ENCODE measurements around the gene SIGLEC8.

DNA sequence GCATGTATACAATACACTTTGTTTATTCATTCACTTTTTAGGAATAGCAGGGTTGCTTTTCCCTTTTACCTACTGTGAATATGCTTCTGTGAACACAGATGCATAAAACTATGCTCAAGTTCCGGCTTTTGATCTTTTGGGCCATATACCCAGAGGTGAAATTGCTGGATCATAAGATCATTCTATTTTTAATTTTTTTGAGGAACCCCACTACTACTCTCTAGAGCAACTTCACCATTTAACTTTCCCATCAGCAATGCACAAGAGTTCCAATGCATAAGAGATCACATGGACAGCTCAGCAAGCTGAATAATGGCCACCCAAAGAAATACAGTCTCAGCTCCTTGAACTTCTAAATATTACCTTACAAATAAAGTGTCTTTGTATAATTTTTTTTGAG, 23.8 kb downstream of the SIGLEC8 start:
- TF ChIP-seq GABPA (IDR thresholded peaks at IDR 0.05; ENCODE audit: borderline replicate concordance, insufficient read depth, low read length) (no peak), JUND (IDR thresholded peaks at IDR 0.05; ENCODE audit: low read length) (no peak), RBBP5 (IDR thresholded peaks at IDR 0.05; ENCODE audit: borderline replicate concordance, low read depth, low read length) (no peak), EGR1 (IDR thresholded peaks at IDR 0.05; ENCODE audit: borderline replicate concordance, low read depth, low read length) (no peak), POLR2A (IDR thresholded peaks at IDR 0.05; ENCODE audit: control extremely low read depth in 1 of 2, low read depth in 2 of 2, low read length in 2 of 2) (no peak), EZH2 (IDR thresholded peaks at IDR 0.05; ENCODE audit: low read depth, low read length, severe bottlenecking) (no peak), RAD21 (IDR thresholded peaks at IDR 0.05 in 1 of 2, conservative IDR thresholded peaks at IDR 0.05 in 1 of 2; ENCODE audit: low read depth in 2 of 2, low read length in 2 of 2) (no peak), EP300 (IDR thresholded peaks at IDR 0.05; ENCODE audit: borderline replicate concordance in 1 of 2, low read depth in 2 of 2, low read length in 2 of 2) (no peak), KDM1A (IDR thresholded peaks at IDR 0.05; ENCODE audit: borderline replicate concordance, low read length) (no peak), ZNF274 (IDR thresholded peaks at IDR 0.05; ENCODE audit: borderline replicate concordance, extremely low read depth, low read length) (no peak), MAFK (IDR thresholded peaks at IDR 0.05; ENCODE audit: low read depth, low read length) (no peak)
- TF ChIP-seq, protein P1, sequence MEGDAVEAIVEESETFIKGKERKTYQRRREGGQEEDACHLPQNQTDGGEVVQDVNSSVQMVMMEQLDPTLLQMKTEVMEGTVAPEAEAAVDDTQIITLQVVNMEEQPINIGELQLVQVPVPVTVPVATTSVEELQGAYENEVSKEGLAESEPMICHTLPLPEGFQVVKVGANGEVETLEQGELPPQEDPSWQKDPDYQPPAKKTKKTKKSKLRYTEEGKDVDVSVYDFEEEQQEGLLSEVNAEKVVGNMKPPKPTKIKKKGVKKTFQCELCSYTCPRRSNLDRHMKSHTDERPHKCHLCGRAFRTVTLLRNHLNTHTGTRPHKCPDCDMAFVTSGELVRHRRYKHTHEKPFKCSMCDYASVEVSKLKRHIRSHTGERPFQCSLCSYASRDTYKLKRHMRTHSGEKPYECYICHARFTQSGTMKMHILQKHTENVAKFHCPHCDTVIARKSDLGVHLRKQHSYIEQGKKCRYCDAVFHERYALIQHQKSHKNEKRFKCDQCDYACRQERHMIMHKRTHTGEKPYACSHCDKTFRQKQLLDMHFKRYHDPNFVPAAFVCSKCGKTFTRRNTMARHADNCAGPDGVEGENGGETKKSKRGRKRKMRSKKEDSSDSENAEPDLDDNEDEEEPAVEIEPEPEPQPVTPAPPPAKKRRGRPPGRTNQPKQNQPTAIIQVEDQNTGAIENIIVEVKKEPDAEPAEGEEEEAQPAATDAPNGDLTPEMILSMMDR (IDR thresholded peaks at IDR 0.05; ENCODE audit: control extremely low read depth in 1 of 3, insufficient read depth in 1 of 3, low read depth in 1 of 3, low read length in 3 of 3): no peak
- TF ChIP-seq, protein P2, sequence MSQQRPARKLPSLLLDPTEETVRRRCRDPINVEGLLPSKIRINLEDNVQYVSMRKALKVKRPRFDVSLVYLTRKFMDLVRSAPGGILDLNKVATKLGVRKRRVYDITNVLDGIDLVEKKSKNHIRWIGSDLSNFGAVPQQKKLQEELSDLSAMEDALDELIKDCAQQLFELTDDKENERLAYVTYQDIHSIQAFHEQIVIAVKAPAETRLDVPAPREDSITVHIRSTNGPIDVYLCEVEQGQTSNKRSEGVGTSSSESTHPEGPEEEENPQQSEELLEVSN (IDR thresholded peaks at IDR 0.05): no peak

Measured in H1 (cell line).